HEK293 (cell line): ENCODE results near the gene PAX6.

ENCODE experiments used
- CTCF ChIA-PET: fragments of 350-600 bp; formaldehyde crosslinking; extraction: SDS; loops from one replicate; lab custom pipeline; 2021; ENCODE audit warnings: antibody characterized with exemption; lab: Yijun Ruan, JAX
- POLR2A ChIA-PET: fragments of 300-600 bp; formaldehyde crosslinking; extraction: SDS; loops from one replicate; lab custom pipeline; 2020; ENCODE audit warnings: antibody characterized with exemption, inconsistent platforms; lab: Yijun Ruan, JAX
- H3K27ac ChIP-seq: fragments of 200-500 bp; sonication (Bioruptor generic); 2 replicates; pipeline ENCODE4 v1.5.1; 2014; ENCODE audit warnings: low read depth, low read length, control low read depth, inconsistent platforms; ENCODE audit errors: extremely low read depth
- H3K36me3 ChIP-seq, 2 experiments: fragments of 200-500 bp in 1 of 2; sonication (Bioruptor generic) in 1 of 2; 1 replicate in 1 of 2; 2 replicates in 1 of 2; pipeline ENCODE4 v1.5.1; 2014 to 2017; ENCODE audit warnings: inconsistent platforms in 2 of 2, low read length in 2 of 2; ENCODE audit not compliant: control insufficient read depth in 2 of 2, insufficient read depth in 1 of 2
- H3K4me1 ChIP-seq: fragments of 200-500 bp; sonication (Bioruptor generic); 2 replicates; pipeline ENCODE4 v1.5.1; 2014; ENCODE audit warnings: mild to moderate bottlenecking, low read length, inconsistent platforms; ENCODE audit not compliant: control insufficient read depth, insufficient read depth
- H3K4me3 ChIP-seq: 2 replicates; pipeline ENCODE4 v1.5.1; 2011; ENCODE audit warnings: low read depth, mild to moderate bottlenecking, control low read depth, low read length, moderate library complexity
- H3K9me3 ChIP-seq: fragments of 200-500 bp; sonication (Bioruptor generic); 2 replicates; pipeline ENCODE4 v1.5.1; 2014; ENCODE audit warnings: low read depth, low read length, inconsistent platforms; ENCODE audit not compliant: control insufficient read depth, insufficient read depth
- BCL11B ChIP-seq: fragments of 450-650 bp; formaldehyde crosslinking; IDR thresholded peaks from 2 replicates; pipeline ENCODE4 v1.5.1; 2016; ENCODE audit warnings: low read depth, missing biosample characterization, missing genetic modification characterization
- ZBTB8A ChIP-seq: fragments of 450-650 bp; formaldehyde crosslinking; IDR thresholded peaks from 2 replicates; pipeline ENCODE4 v1.5.1; 2016; ENCODE audit warnings: missing biosample characterization, missing genetic modification characterization
- ZNF23 ChIP-seq: fragments of 450-650 bp; formaldehyde crosslinking; IDR thresholded peaks from 2 replicates; pipeline ENCODE4 v1.5.1; 2016; ENCODE audit warnings: missing biosample characterization, missing genetic modification characterization, borderline replicate concordance
- ZNF324 ChIP-seq: fragments of 450-650 bp; formaldehyde crosslinking; IDR thresholded peaks from 2 replicates; pipeline ENCODE4 v1.5.1; 2016; ENCODE audit warnings: missing biosample characterization, missing genetic modification characterization
- ZNF510 ChIP-seq: fragments of 450-650 bp; formaldehyde crosslinking; IDR thresholded peaks from 2 replicates; pipeline ENCODE4 v1.5.1; 2018; ENCODE audit warnings: mild to moderate bottlenecking, missing genetic modification characterization, missing biosample characterization; ENCODE audit not compliant: insufficient replicate concordance
- ZNF529 ChIP-seq: fragments of 450-650 bp; formaldehyde crosslinking; IDR thresholded peaks from 2 replicates; pipeline ENCODE4 v1.5.1; 2017; ENCODE audit warnings: missing genetic modification characterization, missing biosample characterization; ENCODE audit not compliant: insufficient replicate concordance
- ZNF555 ChIP-seq: fragments of 450-650 bp; formaldehyde crosslinking; conservative IDR thresholded peaks from 2 replicates; pipeline ENCODE4 v1.5.1; 2017; ENCODE audit warnings: missing biosample characterization, mild to moderate bottlenecking, missing genetic modification characterization, inconsistent platforms
- ZNF791 ChIP-seq: fragments of 450-650 bp; formaldehyde crosslinking; IDR thresholded peaks from 2 replicates; pipeline ENCODE4 v1.5.1; 2016; ENCODE audit warnings: missing biosample characterization, missing genetic modification characterization
- ZSCAN16 ChIP-seq: fragments of 450-650 bp; formaldehyde crosslinking; IDR thresholded peaks from 2 replicates; pipeline ENCODE4 v1.5.1; 2016; ENCODE audit warnings: missing biosample characterization, missing genetic modification characterization
- ZXDB ChIP-seq: fragments of 450-650 bp; formaldehyde crosslinking; IDR thresholded peaks from 2 replicates; pipeline ENCODE4 v1.5.1; 2016; ENCODE audit warnings: missing biosample characterization, missing genetic modification characterization
- TF ChIP-seq, protein P1 (sequence below): fragments of 450-650 bp; formaldehyde crosslinking; IDR thresholded peaks from 2 replicates; pipeline ENCODE4 v1.5.1; 2016; ENCODE audit warnings: missing biosample characterization, missing genetic modification characterization, borderline replicate concordance
- TF ChIP-seq, protein P2 (sequence below): fragments of 450-650 bp; formaldehyde crosslinking; IDR thresholded peaks from 2 replicates; pipeline ENCODE4 v1.5.1; 2016; ENCODE audit warnings: missing biosample characterization, missing genetic modification characterization
- TF ChIP-seq, protein P3 (sequence below): fragments of 450-650 bp; formaldehyde crosslinking; IDR thresholded peaks from 2 replicates; pipeline ENCODE4 v1.5.1; 2016; ENCODE audit warnings: missing biosample characterization, missing genetic modification characterization, borderline replicate concordance

The PAX6 gene

DNA sequence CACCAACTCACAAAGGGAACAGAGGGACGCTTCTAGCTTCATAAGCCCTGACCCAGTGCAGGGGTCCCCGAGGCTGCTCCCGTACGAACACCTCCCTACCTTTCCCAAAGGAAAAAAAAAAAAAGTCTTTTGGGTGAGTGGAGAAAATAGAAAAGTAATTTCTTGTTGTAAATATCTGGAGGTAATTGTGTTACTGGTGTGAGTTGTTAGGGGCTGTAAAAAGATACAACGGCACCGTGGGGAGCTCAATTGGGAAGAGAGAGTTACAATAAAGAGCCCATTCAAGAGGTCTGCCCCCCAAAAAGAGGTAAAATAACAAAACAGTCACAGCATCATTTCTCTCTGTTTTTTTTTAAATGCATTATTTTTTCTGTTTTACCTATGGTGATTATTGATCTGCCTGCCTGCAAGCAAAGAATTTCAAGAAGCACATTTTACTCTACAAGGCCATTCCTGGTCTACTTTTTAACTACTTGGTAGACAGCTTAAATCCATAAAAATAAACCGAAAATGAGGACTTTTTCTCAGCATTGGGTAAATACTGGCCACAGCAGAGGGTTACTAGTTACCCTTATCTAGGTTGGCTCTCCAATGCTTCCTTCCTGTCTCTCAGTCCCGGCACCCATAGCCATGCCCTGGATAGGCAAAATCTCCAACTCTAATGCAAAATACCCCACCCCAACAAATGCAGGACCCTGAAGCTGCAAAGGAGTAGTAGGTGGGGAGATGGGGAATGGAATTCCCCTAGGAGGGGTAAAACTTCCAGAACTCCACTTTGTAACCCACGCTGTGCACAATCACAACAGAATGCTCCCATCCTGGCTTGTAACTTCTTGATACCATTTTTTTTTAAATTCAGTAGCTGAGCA is 3.1 kb downstream of the PAX6 start (continued):
- TF ChIP-seq, protein P1, sequence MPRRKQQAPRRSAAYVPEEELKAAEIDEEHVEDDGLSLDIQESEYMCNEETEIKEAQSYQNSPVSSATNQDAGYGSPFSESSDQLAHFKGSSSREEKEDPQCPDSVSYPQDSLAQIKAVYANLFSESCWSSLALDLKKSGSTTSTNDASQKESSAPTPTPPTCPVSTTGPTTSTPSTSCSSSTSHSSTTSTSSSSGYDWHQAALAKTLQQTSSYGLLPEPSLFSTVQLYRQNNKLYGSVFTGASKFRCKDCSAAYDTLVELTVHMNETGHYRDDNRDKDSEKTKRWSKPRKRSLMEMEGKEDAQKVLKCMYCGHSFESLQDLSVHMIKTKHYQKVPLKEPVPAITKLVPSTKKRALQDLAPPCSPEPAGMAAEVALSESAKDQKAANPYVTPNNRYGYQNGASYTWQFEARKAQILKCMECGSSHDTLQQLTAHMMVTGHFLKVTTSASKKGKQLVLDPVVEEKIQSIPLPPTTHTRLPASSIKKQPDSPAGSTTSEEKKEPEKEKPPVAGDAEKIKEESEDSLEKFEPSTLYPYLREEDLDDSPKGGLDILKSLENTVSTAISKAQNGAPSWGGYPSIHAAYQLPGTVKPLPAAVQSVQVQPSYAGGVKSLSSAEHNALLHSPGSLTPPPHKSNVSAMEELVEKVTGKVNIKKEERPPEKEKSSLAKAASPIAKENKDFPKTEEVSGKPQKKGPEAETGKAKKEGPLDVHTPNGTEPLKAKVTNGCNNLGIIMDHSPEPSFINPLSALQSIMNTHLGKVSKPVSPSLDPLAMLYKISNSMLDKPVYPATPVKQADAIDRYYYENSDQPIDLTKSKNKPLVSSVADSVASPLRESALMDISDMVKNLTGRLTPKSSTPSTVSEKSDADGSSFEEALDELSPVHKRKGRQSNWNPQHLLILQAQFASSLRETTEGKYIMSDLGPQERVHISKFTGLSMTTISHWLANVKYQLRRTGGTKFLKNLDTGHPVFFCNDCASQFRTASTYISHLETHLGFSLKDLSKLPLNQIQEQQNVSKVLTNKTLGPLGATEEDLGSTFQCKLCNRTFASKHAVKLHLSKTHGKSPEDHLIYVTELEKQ (tag by site-specific recombination): no peak
- TF ChIP-seq ZNF324 (tag by site-specific recombination) (no peak), ZSCAN16 (tag by site-specific recombination) (no peak), ZNF791 (tag by site-specific recombination) (no peak)

DNA sequence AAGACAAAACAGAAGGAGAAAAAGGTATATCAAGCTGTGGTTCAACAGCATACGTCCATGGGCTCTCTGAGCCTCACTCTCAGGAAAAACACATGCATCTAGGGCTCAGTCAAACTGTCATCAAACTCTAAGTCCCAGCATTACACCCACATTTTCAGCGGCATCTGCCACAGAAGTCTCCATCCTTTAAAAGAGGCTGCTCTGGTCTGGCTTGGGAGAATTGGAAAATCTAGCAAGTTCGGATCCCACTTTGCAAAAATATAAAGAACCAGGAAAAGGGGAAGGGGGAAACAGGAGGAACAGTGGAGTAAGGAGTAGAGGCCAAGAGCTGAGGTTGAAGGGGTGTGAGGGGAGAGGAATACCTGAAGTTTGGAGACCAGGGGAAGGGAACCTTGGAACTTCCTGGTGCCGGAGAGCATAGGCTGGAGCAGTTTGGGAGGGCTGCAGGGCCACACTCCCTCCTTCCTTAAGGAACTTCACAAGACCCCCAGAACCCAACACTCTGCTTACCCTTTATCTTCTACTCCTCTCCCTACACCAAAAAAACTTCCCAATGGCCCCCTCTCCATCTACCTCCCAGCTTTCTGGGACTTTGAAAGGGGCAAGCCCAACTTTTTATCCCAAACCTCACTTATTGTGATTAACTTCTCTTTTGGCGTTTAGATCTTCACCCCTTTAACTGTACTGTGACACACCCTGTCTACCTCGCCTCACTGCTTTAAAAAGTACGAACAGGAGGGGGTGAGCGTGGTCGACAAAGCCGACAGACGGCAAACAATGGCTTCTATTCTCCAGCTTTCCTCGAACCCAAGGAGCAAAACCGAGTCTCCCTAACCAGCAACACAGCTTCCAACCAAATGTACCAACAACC is 4.0 kb downstream of the PAX6 start:
- TF ChIP-seq, protein P2, sequence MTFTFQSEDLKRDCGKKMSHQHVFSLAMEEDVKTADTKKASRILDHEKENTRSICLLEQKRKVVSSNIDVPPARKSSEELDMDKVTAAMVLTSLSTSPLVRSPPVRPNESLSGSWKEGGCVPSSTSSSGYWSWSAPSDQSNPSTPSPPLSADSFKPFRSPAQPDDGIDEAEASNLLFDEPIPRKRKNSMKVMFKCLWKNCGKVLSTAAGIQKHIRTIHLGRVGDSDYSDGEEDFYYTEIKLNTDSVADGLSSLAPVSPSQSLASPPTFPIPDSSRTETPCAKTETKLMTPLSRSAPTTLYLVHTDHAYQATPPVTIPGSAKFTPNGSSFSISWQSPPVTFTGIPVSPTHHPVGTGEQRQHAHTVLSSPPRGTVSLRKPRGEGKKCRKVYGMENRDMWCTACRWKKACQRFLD (tag by site-specific recombination): no peak
- no peak for TF ChIP-seq ZXDB
- Histone ChIP-seq H3K4me1 (no peaks in the 10 kb centered on the region), H3K4me3 (no peak overlapping the region), H3K27ac (no peak overlapping the region), H3K9me3 (no peaks in the 10 kb centered on the region), H3K36me3 (peaks cover 0 to 47% of the 10 kb centered on the region in 2 experiments; a peak in 1 of 3 replicates)
- ChIA-PET POLR2A (interaction anchor here (1.1 kb wide), 1 partner anchor 9 kb away, joined by 4 read pairs; no protein-coding TSS in a partner anchor), CTCF (interaction anchor here (0.6 to 3.0 kb wide), 6 partner anchors 63 to 515 kb away, joined by 3 to 10 read pairs (median 4); no protein-coding TSS in a partner anchor)

DNA sequence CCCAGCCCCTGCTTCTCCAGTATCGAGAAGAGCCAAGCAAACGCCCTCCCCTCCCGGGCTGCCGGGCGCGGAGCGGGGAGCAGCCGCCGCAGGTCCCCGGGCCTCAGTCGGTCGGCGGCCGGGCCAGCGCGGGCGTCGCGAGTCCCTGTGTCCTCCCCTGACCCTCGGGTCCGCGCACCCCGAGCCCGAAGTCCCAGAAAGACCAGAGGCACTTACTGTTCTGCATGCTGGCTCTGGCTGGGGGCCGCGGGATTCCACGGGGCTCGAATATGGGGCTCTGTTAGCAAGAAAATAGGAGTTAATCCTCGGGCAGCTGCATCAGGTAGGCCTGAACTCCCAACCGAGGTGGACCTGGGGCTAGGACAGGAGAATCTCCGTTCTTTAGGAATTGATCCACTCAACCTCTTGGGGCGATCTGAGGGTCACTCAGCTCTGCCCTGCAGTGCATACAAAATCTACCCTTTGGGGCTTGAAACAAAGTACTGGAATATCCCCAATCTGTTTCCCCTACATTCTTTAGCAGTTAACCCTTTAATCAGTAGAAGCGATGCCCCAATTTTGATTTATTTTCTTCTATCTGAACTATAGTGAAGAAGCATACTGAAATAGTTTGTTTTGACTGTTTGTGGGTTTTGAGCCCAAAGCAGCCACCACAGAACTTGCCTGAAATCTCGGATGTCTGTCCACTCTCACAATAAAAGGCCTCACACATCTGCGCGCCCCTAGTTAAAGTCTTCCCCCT is 4.8 kb downstream of the PAX6 start:
- ChIA-PET POLR2A (no interaction called here), CTCF (interaction anchor here (0.6 to 1.0 kb wide), 2 partner anchors 65 to 151 kb away, joined by 3 to 4 read pairs; no protein-coding TSS in a partner anchor)
- no peaks in the 10 kb centered on the region for H3K4me1 ChIP-seq
- no peaks in the 10 kb centered on the region for H3K9me3 ChIP-seq
- no peak for TF ChIP-seq BCL11B (tag by site-specific recombination)
- no peak for TF ChIP-seq ZNF23
- no peak for TF ChIP-seq ZXDB
- no peak for TF ChIP-seq ZNF510
- no peak for TF ChIP-seq ZNF529 (tag by site-specific recombination)
- TF ChIP-seq, protein P3, sequence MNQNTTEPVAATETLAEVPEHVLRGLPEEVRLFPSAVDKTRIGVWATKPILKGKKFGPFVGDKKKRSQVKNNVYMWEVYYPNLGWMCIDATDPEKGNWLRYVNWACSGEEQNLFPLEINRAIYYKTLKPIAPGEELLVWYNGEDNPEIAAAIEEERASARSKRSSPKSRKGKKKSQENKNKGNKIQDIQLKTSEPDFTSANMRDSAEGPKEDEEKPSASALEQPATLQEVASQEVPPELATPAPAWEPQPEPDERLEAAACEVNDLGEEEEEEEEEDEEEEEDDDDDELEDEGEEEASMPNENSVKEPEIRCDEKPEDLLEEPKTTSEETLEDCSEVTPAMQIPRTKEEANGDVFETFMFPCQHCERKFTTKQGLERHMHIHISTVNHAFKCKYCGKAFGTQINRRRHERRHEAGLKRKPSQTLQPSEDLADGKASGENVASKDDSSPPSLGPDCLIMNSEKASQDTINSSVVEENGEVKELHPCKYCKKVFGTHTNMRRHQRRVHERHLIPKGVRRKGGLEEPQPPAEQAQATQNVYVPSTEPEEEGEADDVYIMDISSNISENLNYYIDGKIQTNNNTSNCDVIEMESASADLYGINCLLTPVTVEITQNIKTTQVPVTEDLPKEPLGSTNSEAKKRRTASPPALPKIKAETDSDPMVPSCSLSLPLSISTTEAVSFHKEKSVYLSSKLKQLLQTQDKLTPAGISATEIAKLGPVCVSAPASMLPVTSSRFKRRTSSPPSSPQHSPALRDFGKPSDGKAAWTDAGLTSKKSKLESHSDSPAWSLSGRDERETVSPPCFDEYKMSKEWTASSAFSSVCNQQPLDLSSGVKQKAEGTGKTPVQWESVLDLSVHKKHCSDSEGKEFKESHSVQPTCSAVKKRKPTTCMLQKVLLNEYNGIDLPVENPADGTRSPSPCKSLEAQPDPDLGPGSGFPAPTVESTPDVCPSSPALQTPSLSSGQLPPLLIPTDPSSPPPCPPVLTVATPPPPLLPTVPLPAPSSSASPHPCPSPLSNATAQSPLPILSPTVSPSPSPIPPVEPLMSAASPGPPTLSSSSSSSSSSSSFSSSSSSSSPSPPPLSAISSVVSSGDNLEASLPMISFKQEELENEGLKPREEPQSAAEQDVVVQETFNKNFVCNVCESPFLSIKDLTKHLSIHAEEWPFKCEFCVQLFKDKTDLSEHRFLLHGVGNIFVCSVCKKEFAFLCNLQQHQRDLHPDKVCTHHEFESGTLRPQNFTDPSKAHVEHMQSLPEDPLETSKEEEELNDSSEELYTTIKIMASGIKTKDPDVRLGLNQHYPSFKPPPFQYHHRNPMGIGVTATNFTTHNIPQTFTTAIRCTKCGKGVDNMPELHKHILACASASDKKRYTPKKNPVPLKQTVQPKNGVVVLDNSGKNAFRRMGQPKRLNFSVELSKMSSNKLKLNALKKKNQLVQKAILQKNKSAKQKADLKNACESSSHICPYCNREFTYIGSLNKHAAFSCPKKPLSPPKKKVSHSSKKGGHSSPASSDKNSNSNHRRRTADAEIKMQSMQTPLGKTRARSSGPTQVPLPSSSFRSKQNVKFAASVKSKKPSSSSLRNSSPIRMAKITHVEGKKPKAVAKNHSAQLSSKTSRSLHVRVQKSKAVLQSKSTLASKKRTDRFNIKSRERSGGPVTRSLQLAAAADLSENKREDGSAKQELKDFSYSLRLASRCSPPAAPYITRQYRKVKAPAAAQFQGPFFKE (tag by site-specific recombination): no peak
- no peak for TF ChIP-seq ZNF555 (tag by site-specific recombination)
- TF ChIP-seq ZBTB8A: no peak
- H3K27ac ChIP-seq: no peak overlapping the region
- no peak overlapping the region for H3K4me3 ChIP-seq
- H3K36me3 ChIP-seq: peaks cover under 1 to 51% of the 10 kb centered on the region in 2 experiments; a peak in 1 of 3 replicates
